ENCODE data around the gene GMCL2. TPM values are rescaled to one million over a fixed set of nuclear protein-coding genes. Genes with fewer than 3 reads are reported as not detected.

GMCL2 gene
- polyA plus RNA-seq, 1 donor (not counting 4 experiments of a cell fraction or from before 2014, with no cell fraction given), result not detected

GRCh38 chr5:178177569-178177968 is 9.6 kb downstream of the GMCL2 start:
- Histone ChIP-seq H3K27ac (ENCODE audit: control insufficient read depth, insufficient read depth, low read length) (no peak overlapping the region), H3K4me3 (ENCODE audit: control insufficient read depth in 2 of 3, extremely low read depth in 1 of 3, insufficient read depth in 2 of 3, low read depth in 1 of 3, low read length in 3 of 3) (no peak overlapping the region), H3K4me1 (ENCODE audit: control insufficient read depth, extremely low read depth, insufficient read depth, low read length) (no peaks in the 10 kb centered on the region), H3K9me1 (ENCODE audit: control insufficient read depth, extremely low read depth, insufficient read depth, low read length) (no peaks in the 10 kb centered on the region), H3K79me2 (ENCODE audit: control insufficient read depth, insufficient read depth, low read length) (no peaks in the 10 kb centered on the region), H3K9ac (ENCODE audit: control insufficient read depth, extremely low read depth, insufficient read depth, low read length) (no peak overlapping the region), H3K9me3 (ENCODE audit: control insufficient read depth, low read depth, low read length) (no peaks in the 10 kb centered on the region), H2AFZ (ENCODE audit: control insufficient read depth, low read length) (no peak overlapping the region), H4K20me1 (ENCODE audit: control insufficient read depth, extremely low read depth, insufficient read depth, low read length) (no peaks in the 10 kb centered on the region), H3K36me3 (ENCODE audit: control insufficient read depth in 2 of 2, extremely low read depth in 1 of 2, insufficient read depth in 2 of 2, low read length in 2 of 2) (no peaks in the 10 kb centered on the region), H3K4me2 (ENCODE audit: control insufficient read depth, extremely low read depth, insufficient read depth, low read depth, low read length) (no peak overlapping the region), H3K27me3 (ENCODE audit: control insufficient read depth, extremely low read depth, insufficient read depth, low read length) (no peaks in the 10 kb centered on the region)
- dilution Hi-C loops (cut with MboI; ENCODE audit: extremely low pct_ligation_motif_present, low sequenced_read_pairs), result no loop called here
- FAIRE-seq, result no peak
- TF ChIP-seq EZH2 (IDR thresholded peaks at IDR 0.05; ENCODE audit: low read length), result no peak
- TF ChIP-seq, protein P1, sequence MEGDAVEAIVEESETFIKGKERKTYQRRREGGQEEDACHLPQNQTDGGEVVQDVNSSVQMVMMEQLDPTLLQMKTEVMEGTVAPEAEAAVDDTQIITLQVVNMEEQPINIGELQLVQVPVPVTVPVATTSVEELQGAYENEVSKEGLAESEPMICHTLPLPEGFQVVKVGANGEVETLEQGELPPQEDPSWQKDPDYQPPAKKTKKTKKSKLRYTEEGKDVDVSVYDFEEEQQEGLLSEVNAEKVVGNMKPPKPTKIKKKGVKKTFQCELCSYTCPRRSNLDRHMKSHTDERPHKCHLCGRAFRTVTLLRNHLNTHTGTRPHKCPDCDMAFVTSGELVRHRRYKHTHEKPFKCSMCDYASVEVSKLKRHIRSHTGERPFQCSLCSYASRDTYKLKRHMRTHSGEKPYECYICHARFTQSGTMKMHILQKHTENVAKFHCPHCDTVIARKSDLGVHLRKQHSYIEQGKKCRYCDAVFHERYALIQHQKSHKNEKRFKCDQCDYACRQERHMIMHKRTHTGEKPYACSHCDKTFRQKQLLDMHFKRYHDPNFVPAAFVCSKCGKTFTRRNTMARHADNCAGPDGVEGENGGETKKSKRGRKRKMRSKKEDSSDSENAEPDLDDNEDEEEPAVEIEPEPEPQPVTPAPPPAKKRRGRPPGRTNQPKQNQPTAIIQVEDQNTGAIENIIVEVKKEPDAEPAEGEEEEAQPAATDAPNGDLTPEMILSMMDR (optimal IDR thresholded peaks at IDR 0.05 in 1 of 3, IDR thresholded peaks at IDR 0.05 in 1 of 3, conservative IDR thresholded peaks at IDR 0.05 in 1 of 3; ENCODE audit: extremely low read depth in 1 of 3, insufficient read depth in 2 of 3, low read length in 3 of 3), result no peak
- no peak for DNase-seq (ENCODE audit: low read depth, low spot score)

- H3K9me3 ChIP-seq (ENCODE audit: control insufficient read depth, low read depth, low read length), result no peaks in the 10 kb centered on the region
- H3K36me3 ChIP-seq (ENCODE audit: control insufficient read depth in 2 of 2, extremely low read depth in 1 of 2, insufficient read depth in 2 of 2, low read length in 2 of 2), result no peaks in the 10 kb centered on the region
- H3K79me2 ChIP-seq (ENCODE audit: control insufficient read depth, insufficient read depth, low read length), result no peaks in the 10 kb centered on the region
- DNase-seq (ENCODE audit: low read depth, low spot score) (no peak), FAIRE-seq (no peak)
- H3K27ac ChIP-seq (ENCODE audit: control insufficient read depth, insufficient read depth, low read length), result no peak overlapping the region
- no peak for TF ChIP-seq EZH2 (IDR thresholded peaks at IDR 0.05; ENCODE audit: low read length)
- TF ChIP-seq, protein P1 (optimal IDR thresholded peaks at IDR 0.05 in 1 of 3, IDR thresholded peaks at IDR 0.05 in 1 of 3, conservative IDR thresholded peaks at IDR 0.05 in 1 of 3; ENCODE audit: extremely low read depth in 1 of 3, insufficient read depth in 2 of 3, low read length in 3 of 3), result no peak
- no peaks in the 10 kb centered on the region for H3K27me3 ChIP-seq (ENCODE audit: control insufficient read depth, extremely low read depth, insufficient read depth, low read length)
- no peak overlapping the region for H3K4me3 ChIP-seq (ENCODE audit: control insufficient read depth in 2 of 3, extremely low read depth in 1 of 3, insufficient read depth in 2 of 3, low read depth in 1 of 3, low read length in 3 of 3)
- dilution Hi-C loops (cut with MboI; ENCODE audit: extremely low pct_ligation_motif_present, low sequenced_read_pairs), result no loop called here
- H3K4me1 ChIP-seq (ENCODE audit: control insufficient read depth, extremely low read depth, insufficient read depth, low read length), result no peaks in the 10 kb centered on the region
- H3K4me2 ChIP-seq (ENCODE audit: control insufficient read depth, extremely low read depth, insufficient read depth, low read depth, low read length), result no peak overlapping the region
- no peak overlapping the region for H2AFZ ChIP-seq (ENCODE audit: control insufficient read depth, low read length)
- H3K9ac ChIP-seq (ENCODE audit: control insufficient read depth, extremely low read depth, insufficient read depth, low read length), result no peak overlapping the region
- no peaks in the 10 kb centered on the region for H4K20me1 ChIP-seq (ENCODE audit: control insufficient read depth, extremely low read depth, insufficient read depth, low read length)
- no peaks in the 10 kb centered on the region for H3K9me1 ChIP-seq (ENCODE audit: control insufficient read depth, extremely low read depth, insufficient read depth, low read length)
Observed at GRCh38 chr5:178176791-178177190, 10.4 kb downstream of the GMCL2 start.
